ENCODE measurements around the gene MTA1.

The MTA1 gene

DNA sequence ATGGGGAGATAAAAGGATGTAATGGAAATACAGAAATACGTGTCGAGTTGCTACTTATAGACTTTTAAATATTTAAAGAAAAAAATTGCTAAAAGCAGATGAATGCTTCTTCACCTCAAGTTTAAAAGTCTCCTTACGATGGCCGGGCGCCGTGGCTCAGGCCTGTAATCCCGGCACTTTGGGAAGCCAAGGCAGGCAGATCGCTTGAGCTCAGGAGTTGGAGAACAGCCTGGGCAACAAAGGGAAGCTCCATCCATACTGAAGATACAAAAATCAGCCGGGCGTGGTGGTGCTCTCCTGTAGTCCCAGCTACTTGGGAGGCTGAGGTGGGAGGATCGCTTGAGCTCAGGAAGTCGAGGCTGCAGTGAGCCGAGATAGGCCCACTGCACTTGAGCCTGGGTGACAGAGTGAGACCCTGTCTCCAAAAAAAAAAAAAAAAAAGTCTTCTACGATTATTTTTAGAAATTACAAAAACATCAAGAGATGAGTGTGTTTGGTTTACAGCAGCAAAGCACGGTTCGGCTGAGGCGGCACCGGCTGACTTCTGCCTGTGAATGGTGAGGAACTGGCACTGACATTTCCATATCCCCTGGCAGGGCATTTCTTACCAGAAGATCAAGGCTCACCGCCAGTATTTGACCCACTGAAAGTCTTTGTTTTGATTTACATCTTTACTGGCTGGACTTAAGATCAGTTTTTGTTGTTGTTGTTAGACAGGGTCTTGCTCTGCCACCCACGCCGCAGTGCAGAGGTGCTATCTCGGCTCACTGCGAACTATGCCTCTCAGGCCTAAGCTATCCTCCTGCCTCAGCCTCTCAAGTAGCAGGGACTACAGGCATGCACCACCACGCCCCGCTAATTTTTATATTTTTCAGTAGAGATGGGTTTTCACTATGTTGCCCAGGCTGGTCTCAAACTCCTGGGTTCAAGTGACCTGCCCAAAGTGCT lies 3.9 kb upstream of the MTA1 start:
- no peak for DNase-seq (ENCODE audit: low read depth)
- H3K4me3 ChIP-seq (ENCODE audit: low read depth, low read length): no peak overlapping the region
- TF ChIP-seq, protein P1, sequence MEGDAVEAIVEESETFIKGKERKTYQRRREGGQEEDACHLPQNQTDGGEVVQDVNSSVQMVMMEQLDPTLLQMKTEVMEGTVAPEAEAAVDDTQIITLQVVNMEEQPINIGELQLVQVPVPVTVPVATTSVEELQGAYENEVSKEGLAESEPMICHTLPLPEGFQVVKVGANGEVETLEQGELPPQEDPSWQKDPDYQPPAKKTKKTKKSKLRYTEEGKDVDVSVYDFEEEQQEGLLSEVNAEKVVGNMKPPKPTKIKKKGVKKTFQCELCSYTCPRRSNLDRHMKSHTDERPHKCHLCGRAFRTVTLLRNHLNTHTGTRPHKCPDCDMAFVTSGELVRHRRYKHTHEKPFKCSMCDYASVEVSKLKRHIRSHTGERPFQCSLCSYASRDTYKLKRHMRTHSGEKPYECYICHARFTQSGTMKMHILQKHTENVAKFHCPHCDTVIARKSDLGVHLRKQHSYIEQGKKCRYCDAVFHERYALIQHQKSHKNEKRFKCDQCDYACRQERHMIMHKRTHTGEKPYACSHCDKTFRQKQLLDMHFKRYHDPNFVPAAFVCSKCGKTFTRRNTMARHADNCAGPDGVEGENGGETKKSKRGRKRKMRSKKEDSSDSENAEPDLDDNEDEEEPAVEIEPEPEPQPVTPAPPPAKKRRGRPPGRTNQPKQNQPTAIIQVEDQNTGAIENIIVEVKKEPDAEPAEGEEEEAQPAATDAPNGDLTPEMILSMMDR (IDR thresholded peaks at IDR 0.05; ENCODE audit: low read depth, low read length, missing control alignments): no peak

DNA sequence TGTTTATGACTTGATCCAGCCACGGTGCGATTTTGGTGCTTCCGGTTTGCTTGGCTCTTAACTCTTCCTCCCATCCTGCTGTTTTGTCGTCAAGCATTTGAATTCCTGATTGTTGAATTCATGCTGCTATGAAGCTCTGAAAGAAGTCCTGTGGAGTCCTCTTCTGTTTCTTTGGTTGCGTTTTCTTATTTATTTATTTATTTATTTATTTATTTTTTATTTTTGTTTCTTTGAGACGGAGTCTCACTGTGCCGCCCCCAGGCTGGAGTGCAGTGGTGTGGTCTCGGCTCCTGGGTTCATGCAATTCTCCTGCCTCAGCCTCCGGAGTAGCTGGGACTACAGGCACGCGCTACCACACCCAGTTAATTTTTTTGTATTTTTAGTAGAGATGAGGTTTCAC lies 3.0 kb upstream of the MTA1 start:
- H3K4me3 ChIP-seq (ENCODE audit: low read depth, low read length): no peak overlapping the region
- TF ChIP-seq, protein P1 (IDR thresholded peaks at IDR 0.05; ENCODE audit: low read depth, low read length, missing control alignments): no peak
- DNase-seq (ENCODE audit: low read depth): no peak

DNA sequence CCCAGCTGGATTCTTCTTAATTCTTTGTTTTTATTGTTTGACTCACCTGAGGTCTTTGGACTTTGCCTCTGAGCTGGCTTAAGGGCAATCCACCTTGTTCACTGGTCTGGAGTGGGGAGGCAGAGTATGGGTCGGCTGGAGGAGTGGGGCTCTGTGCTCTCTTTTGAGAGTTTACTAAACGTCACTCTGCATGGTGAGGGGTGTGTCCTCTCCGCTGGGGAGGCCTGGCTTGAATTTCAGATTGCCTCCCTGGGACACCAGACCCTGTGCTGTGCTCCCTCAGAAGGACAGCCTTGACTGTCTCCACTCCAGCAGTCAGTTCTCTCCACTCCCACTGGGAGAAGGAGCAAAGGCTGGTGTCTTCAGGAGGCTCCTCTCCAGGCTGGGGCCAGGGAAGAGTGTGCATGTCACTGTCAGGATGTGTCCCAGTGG lies 1.9 kb upstream of the MTA1 start:
- no peak for DNase-seq (ENCODE audit: low read depth)
- H3K4me3 ChIP-seq (ENCODE audit: low read depth, low read length): no peak overlapping the region
- TF ChIP-seq, protein P1 (IDR thresholded peaks at IDR 0.05; ENCODE audit: low read depth, low read length, missing control alignments): no peak

DNA sequence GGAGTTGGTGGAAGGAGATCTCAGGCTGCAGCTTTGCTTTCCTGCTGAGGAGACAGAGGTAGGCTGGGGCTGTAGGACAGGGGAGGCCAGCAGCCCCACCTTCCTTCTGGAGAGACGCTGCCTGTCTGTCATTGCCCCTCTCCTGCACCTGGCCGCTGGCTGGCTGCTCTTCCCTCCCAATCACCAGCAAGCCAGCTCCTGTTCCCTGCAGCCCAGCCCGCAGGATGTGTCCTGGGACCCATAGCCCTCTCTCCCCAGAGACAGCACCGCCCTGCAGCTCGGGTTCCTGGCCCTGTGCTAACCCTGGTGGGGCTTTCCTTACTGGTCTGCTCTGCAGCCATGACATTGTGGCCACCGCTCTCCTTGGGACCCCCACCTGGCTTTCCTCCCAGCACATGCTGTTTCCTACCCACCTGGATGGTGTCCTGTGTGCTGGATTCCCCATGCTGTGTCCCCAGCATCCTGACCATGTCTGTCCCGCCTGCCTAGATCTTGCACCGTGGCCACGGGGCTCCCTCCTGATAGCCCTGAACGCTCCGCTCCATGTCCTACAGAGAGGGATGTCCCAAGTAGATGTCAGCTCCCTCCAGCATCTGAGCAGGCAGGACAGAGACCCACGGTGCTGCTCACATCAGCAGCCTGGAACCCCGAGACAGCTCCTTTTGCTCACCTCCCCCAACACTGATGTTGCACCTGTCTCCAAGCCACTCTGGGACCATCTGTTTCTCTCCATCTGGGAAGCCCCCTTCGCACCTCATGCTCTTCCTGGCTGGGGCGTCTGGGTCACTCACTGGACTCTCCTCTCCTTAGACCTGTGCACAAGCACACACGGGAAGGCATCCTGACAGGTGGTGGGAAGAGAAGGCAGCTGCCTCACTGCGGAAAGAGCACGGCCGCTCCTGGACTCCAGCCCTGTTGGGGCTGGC lies 1.1 kb upstream of the MTA1 start:
- peak overlapping the region; percentile 70 for H3K4me3 ChIP-seq (ENCODE audit: low read depth, low read length)
- TF ChIP-seq, protein P1 (IDR thresholded peaks at IDR 0.05; ENCODE audit: low read depth, low read length, missing control alignments): no peak
- no peak for DNase-seq (ENCODE audit: low read depth)

DNA sequence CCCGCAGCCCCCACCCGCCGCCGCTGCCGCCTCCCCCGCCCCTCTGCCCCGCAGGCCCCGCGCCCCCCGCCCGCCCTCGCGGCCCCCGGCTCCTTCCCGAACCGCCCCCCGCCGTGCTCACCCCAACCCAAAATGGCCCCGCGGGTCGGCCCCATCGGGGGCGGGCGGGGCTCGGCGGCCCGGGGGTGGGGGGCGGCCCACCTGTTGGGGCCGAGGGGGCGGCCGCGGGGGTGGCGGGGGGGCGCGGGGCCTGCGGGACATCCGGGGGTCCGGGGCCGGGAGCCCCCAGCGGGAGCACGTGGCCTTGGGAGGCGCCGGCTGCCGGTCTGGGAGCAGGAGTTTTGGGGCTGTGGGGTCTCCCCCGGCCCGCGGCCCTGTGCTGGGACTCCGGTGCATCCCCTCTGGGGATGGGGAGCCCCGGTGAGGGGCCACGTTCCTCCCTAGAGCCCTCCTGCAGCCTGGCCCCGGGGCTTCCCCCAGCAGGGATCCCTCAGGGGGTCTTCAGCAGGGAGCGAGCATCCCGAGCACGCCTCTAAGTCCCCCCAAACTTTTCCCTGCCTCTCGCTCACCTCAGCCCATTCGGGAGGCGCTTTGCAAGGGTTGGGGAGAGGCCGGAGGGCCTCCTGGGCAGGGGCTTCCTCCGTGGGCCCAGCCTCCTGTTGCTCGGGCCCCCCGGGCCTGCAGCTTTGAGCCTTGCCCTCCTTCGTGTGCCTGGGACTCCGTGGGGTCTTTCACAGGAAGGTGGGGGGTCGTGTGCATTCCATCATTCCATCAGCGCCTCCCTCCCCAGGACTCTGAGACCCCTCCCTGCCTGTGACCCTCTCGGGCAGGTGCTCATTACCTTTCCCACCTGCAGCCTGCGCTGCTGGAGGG lies 710 bp downstream of the MTA1 start:
- no peak for DNase-seq (ENCODE audit: low read depth)
- TF ChIP-seq, protein P1 (IDR thresholded peaks at IDR 0.05; ENCODE audit: low read depth, low read length, missing control alignments): no peak
- H3K4me3 ChIP-seq (ENCODE audit: low read depth, low read length): peak overlapping the region; percentile 92

DNA sequence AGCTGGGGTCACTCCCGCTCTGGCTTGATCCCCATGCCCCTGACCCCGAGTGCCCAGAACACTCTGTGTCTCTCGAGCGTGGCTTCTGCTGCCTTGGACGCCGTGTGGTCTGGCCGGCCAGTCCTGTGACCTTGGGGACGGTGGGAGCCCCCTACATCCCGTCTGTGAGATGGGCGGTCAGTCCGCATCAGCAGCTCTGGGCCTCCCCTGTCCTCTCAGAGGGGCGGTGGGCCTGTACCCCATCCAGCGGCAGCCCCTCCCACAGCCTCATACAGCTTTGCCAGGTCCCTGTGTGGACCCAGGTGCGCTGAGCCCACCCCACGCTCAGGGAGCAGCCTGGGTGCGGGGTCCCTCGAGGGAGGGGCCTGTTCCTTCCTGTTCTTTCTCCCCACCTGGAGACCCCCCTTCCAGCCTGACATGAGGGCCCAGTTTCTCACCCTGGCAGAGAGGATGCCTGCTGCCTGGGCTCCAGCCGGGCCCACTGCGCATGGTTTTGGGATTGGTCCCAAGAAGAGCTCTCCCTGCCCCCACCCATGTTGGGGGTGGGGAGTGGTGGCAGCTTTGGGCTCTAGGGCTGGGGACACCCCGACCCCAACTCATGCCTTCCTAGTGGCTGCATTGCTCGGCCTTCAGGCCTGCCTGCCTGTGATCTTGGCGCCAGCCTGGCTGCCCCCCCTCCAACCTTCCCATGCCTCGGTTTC lies 1.5 kb downstream of the MTA1 start:
- H3K4me3 ChIP-seq (ENCODE audit: low read depth, low read length): peak overlapping the region; percentile 92
- DNase-seq (ENCODE audit: low read depth): no peak
- TF ChIP-seq, protein P1 (IDR thresholded peaks at IDR 0.05; ENCODE audit: low read depth, low read length, missing control alignments): no peak
